Progenitor cell of endocrine pancreas (in vitro differentiated cells): ENCODE data around the gene CDH4. TPM values are rescaled to one million over a fixed set of nuclear protein-coding genes. Genes with fewer than 3 reads are reported as not detected.
"Not testable (repeated sequence)": the region's sequence is repeated elsewhere in the genome, so short reads cannot be mapped to it uniquely, and the experiment has no call there.

Source experiments
- DNase-seq: peaks from one replicate; pipeline ENCODE4 v3.0.0; 2021; ENCODE audit warnings: low spot score; ENCODE audit not compliant: unreplicated experiment
- H3K27ac Mint-ChIP-seq: 2 replicates; pipeline ENCODE4 v1.8.0; 2021; ENCODE audit warnings: mild to moderate bottlenecking, moderate library complexity, mixed read lengths
- H3K27me3 Mint-ChIP-seq: 2 replicates; pipeline ENCODE4 v1.8.0; 2021; ENCODE audit warnings: mixed read lengths
- H3K36me3 Mint-ChIP-seq: 2 replicates; pipeline ENCODE4 v1.8.0; 2022; ENCODE audit warnings: mixed read lengths; ENCODE audit not compliant: insufficient read depth
- H3K4me1 Mint-ChIP-seq: 2 replicates; pipeline ENCODE4 v1.8.0; 2021; ENCODE audit warnings: low read depth, mixed read lengths
- H3K4me3 Mint-ChIP-seq: 2 replicates; pipeline ENCODE4 v1.8.0; 2021; ENCODE audit warnings: low read depth, mild to moderate bottlenecking, moderate library complexity, mixed read lengths
- H3K9me3 Mint-ChIP-seq: 2 replicates; pipeline ENCODE4 v1.8.0; 2021; ENCODE audit warnings: low read depth, mixed read lengths
- total RNA-seq: library from RNA; stranded (reverse); gene quantifications from 2 replicates; pipeline ENCODE4 v1.2.1, GENCODE V29; 2021
- TF ChIP-seq, protein P1 (sequence below): fragments of 200-600 bp; sonication (generic); IDR thresholded peaks from one replicate; pipeline ENCODE4 v1.5.0; 2021; ENCODE audit warnings: antibody characterized with exemption, mild to moderate bottlenecking; ENCODE audit not compliant: unreplicated experiment

The CDH4 gene
- total RNA-seq, 1 donor from 2014 or later, result 0.43 TPM

DNA sequence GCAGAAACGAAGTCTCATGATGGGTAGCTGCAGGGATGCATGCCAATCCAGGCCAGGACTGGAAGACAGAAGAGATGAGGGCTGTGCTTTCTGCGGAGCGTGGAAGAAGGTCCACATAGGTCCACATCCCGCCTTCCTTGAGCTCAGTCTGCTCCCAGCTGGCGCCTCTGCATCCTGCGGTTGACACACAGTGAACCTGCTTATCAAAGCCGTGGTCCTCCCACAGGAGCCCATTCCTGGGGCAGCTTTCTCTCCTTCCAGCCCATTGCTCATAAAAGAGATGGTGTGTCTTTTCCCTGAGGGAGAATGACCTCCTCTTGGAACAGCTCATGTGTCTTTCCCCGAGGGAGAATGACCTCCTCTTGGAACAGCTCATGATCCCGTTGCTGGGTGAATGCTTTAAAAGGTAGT lies 225.4 kb downstream of the CDH4 start:
- no peaks in the 10 kb centered on the region for H3K9me3 Mint-ChIP-seq
- H3K4me3 Mint-ChIP-seq, result no peak overlapping the region
- no peak for DNase-seq
- TF ChIP-seq, protein P1, sequence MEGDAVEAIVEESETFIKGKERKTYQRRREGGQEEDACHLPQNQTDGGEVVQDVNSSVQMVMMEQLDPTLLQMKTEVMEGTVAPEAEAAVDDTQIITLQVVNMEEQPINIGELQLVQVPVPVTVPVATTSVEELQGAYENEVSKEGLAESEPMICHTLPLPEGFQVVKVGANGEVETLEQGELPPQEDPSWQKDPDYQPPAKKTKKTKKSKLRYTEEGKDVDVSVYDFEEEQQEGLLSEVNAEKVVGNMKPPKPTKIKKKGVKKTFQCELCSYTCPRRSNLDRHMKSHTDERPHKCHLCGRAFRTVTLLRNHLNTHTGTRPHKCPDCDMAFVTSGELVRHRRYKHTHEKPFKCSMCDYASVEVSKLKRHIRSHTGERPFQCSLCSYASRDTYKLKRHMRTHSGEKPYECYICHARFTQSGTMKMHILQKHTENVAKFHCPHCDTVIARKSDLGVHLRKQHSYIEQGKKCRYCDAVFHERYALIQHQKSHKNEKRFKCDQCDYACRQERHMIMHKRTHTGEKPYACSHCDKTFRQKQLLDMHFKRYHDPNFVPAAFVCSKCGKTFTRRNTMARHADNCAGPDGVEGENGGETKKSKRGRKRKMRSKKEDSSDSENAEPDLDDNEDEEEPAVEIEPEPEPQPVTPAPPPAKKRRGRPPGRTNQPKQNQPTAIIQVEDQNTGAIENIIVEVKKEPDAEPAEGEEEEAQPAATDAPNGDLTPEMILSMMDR, result no peak
- H3K27me3 Mint-ChIP-seq, result peaks cover 23% of the 10 kb centered on the region
- no peak overlapping the region for H3K27ac Mint-ChIP-seq
- H3K36me3 Mint-ChIP-seq, result no peaks in the 10 kb centered on the region
- no peaks in the 10 kb centered on the region for H3K4me1 Mint-ChIP-seq

DNA sequence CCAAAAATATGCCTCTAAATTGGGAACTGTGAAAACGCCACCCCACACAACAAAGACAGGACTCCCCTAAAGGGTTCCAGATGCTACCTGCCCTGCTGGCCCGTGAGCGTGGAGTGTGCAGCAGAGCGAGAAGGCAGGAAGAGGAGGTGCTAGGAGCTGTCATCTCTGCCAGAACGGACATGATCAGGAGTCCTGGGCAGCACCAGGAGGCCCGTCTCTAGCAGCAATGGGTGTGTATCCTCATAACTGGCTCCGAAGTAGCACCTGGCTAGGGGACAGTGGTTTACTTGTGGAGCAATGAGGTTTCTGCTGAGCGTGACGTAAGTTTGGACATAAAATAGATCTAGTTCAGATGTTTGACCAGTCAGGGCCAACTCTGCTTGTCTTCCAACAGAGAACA lies 226.0 kb downstream of the CDH4 start:
- H3K9me3 Mint-ChIP-seq, result no peaks in the 10 kb centered on the region
- H3K27ac Mint-ChIP-seq, result no peak overlapping the region
- TF ChIP-seq, protein P1, result no peak
- H3K27me3 Mint-ChIP-seq, result peaks cover 23% of the 10 kb centered on the region
- no peak for DNase-seq
- no peak overlapping the region for H3K4me3 Mint-ChIP-seq
- no peaks in the 10 kb centered on the region for H3K4me1 Mint-ChIP-seq
- H3K36me3 Mint-ChIP-seq, result no peaks in the 10 kb centered on the region

DNA sequence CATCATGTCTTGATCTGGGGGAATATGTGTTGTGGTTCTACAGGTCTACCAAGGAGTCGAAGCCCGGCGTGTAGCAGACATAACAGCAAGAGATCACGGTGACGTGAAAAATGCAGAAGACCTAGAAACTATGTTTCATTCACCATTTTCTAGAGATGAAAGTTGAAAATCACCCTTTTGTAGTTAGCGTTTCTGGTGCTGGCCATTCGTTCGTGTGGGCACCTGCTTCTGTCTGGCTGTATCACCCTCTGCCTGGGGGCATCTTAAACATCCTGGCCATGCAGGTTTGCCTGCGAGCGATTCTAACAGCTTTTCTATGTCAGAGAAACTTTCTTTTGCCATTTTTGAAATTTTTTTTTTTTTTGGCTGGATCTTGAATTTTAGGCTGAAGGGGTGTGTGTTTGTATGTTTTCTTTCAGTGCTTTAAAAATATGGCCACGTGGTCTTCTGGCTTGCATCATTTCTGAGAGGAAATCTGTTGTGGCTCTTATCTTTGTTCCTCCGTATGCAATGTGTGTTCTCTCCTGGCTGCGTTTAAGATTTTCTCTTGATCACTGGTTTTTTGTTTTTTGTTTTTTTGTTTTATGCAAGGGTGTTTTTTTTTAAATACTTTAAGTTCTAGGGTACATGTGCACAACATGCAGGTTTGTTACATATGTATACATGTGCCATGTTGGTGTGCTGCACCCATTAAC lies 226.7 kb downstream of the CDH4 start:
- TF ChIP-seq, protein P1, result no peak
- no peaks in the 10 kb centered on the region for H3K4me1 Mint-ChIP-seq
- no peaks in the 10 kb centered on the region for H3K9me3 Mint-ChIP-seq
- H3K27me3 Mint-ChIP-seq, result peaks cover 23% of the 10 kb centered on the region
- no peak overlapping the region for H3K27ac Mint-ChIP-seq
- no peaks in the 10 kb centered on the region for H3K36me3 Mint-ChIP-seq
- DNase-seq, result no peak
- no peak overlapping the region for H3K4me3 Mint-ChIP-seq

DNA sequence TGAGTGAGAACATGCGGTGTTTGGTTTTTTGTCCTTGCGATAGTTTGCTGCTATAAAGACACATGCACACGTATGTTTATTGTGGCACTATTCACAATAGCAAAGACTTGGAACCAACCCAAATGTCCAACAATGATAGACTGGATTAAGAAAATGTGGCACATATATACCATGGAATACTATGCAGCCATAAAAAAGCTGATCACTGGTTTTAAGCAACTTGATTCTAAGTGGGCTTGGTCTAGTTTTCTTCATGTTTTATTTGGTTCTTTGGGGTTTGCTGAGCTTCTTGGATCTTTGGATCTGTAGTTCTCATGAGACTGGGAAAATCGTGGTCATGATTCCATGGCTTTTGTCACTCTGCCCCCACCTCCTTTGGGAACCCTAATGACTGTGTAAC lies 227.4 kb downstream of the CDH4 start:
- H3K4me3 Mint-ChIP-seq, H3K9me3 Mint-ChIP-seq, H3K4me1 Mint-ChIP-seq, H3K27ac Mint-ChIP-seq, DNase-seq, H3K36me3 Mint-ChIP-seq: not testable (repeated sequence)
- H3K27me3 Mint-ChIP-seq, result peaks cover 23% of the 10 kb centered on the region

DNA sequence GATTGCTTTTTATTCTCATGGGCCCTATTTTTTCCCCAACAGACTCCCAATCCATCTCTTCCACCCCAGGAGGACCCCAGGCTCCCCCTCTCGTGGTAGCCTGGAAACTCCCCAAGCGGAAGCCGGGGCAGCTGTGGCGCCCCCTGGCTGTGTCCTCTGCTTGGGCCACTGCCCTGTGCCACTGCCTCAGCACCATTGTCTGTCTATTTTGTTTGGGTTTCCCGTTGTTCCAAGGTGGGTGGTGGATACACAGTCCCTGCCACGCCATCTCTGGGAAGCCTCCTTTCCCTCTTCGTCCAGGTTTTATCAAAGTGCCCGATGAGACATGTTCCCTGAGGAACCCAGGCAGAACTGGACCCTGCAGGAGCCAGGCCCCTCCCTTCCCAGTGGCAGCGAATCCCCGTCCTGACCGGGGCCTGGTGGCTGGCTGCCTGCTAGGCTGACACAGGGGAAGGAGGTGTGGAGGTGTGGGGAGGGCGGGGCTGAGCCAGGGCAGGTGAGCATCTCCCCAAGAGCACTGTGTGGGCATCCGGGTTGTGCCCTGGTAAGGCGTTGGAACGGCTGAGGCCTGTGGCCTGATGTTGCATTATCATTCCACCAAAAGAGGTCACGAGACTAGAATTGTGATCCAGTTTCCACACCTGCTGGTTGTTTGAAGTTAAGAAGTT lies 228.2 kb downstream of the CDH4 start:
- Mint-ChIP-seq H3K36me3 (no peaks in the 10 kb centered on the region), H3K9me3 (no peaks in the 10 kb centered on the region), H3K4me1 (no peaks in the 10 kb centered on the region), H3K4me3 (no peak overlapping the region), H3K27ac (no peak overlapping the region), H3K27me3 (peaks cover 23% of the 10 kb centered on the region)
- TF ChIP-seq, protein P1, result no peak
- no peak for DNase-seq
